Kidney (tissue), 14 donors: ENCODE data around the gene PCDHGA2. TPM values are rescaled to one million over a fixed set of nuclear protein-coding genes. Genes with fewer than 3 reads are reported as not detected.
"Not testable (repeated sequence)": the region's sequence is repeated elsewhere in the genome, so short reads cannot be mapped to it uniquely, and the experiment has no call there.

Experiments
- DNase-seq, 5 donors: peaks; one replicate each; pipeline ENCODE4 v3.0.0-alpha.2; 2013 to 2020
- FAIRE-seq: peaks from 2 replicates; lab custom pipeline; 2012; peaks lifted over from hg19 to GRCh38; lab: Jason Lieb, UNC
- H3K27ac ChIP-seq, 2 donors: one replicate each; pipeline ENCODE4 v1.7.0; 2013; ENCODE audit warnings: low read depth in 2 of 2, low read length in 2 of 2, inconsistent platforms in 1 of 2
- H3K27me3 ChIP-seq: one replicate; pipeline ENCODE4 v1.7.1; 2013; ENCODE audit warnings: low read length, inconsistent platforms; ENCODE audit not compliant: control insufficient read depth, insufficient read depth
- H3K36me3 ChIP-seq, 3 donors: one replicate each; pipeline versions ENCODE4 v1.7.0 to v1.7.1; 2013; ENCODE audit warnings: low read length in 3 of 3, control low read depth in 1 of 3, inconsistent platforms in 1 of 3; ENCODE audit not compliant: insufficient read depth in 3 of 3, control insufficient read depth in 2 of 3
- H3K4me1 ChIP-seq, 3 donors: one replicate each; pipeline versions ENCODE4 v1.7.0 to v1.7.1; 2013; ENCODE audit warnings: low read length in 3 of 3, inconsistent platforms in 1 of 3, low read depth in 1 of 3; ENCODE audit not compliant: control insufficient read depth in 2 of 3, insufficient read depth in 2 of 3
- H3K4me3 ChIP-seq, 3 donors: one replicate each; pipeline versions ENCODE4 v1.7.0 to v1.8.1; 2013; ENCODE audit warnings: low read length in 3 of 3, control low read depth in 1 of 3, inconsistent platforms in 1 of 3
- H3K9ac ChIP-seq, 3 donors: one replicate each; pipeline versions ENCODE4 v1.7.0 to v1.7.1; 2013; ENCODE audit warnings: low read length in 3 of 3, control low read depth in 1 of 3, inconsistent platforms in 1 of 3
- H3K9me3 ChIP-seq, 3 donors: one replicate each; pipeline versions ENCODE4 v1.7.0 to v1.7.1; 2013; ENCODE audit warnings: low read length in 3 of 3, control low read depth in 1 of 3, inconsistent platforms in 1 of 3; ENCODE audit not compliant: control insufficient read depth in 2 of 3, insufficient read depth in 1 of 3
- intact Hi-C: fragments of 100-400 bp; cut with DNase I; formaldehyde crosslinking; loops from one replicate; pipeline ENCODE4 v1.11.1; 2022
- polyA plus RNA-seq: library from polyadenylated mRNA; stranded (reverse); fragments of 350-450 nt; fragmentation: Illumina TruSeq; extraction: RNeasy Lipid Tissue Mini Kit (QIAGEN cat#74804); gene quantifications from one replicate; pipeline ENCODE4 v1.2.3, GENCODE V29; 2014; ENCODE audit warnings: low read depth, low replicate concordance; ENCODE audit not compliant: insufficient read depth
- total RNA-seq: library from RNA; stranded (reverse); fragmentation: NEBNext Ultra II Directional; extraction: Animal tissue kit (Norgen Biotek cat#: 25700); gene quantifications from one replicate; pipeline ENCODE4 v1.2.1, GENCODE V29; 2021
- TF ChIP-seq, protein P1 (sequence below): IDR thresholded peaks from 3 replicates; pipeline ENCODE4 v1.5.1; 2012; ENCODE audit warnings: mild to moderate bottlenecking, moderate library complexity, borderline replicate concordance; ENCODE audit not compliant: insufficient read depth; ENCODE audit errors: extremely low read depth
- donor health status: control.
- donor health status: control.
- donor health status: control.
- donor health status: control.
- donor health status: control.
- donor health status: DM: yes; HTN: yes; CAD: no.
- donor health status: Normal renal cell carcinoma (clear cell type).

PCDHGA2 gene
- total and polyA plus RNA-seq, 2 donors from 2014 or later, result 0.73 to 4.7 TPM

DNA sequence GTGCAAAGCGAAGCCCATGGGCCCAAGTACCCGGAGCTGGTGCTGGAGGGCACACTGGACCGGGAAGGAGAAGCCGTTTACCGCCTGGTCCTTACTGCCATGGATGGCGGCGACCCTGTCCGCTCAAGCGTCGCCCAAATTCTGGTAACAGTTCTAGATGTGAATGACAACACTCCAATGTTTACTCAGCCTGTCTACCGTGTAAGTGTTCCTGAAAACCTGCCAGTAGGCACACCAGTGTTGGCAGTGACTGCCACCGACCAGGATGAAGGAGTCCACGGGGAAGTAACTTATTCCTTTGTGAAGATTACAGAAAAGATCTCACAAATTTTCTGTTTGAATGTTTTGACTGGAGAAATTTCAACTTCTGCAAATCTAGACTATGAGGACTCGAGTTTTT lies 36.1 kb downstream of the PCDHGA2 start:
- Histone ChIP-seq H3K4me3 (peak overlapping the region in 1 of 3 donors; percentile 48), H3K27me3 (no peaks in the 10 kb centered on the region), H3K4me1 (no peaks in the 10 kb centered on the region), H3K27ac (no peak overlapping the region), H3K36me3 (no peaks in the 10 kb centered on the region), H3K9ac (no peak overlapping the region), H3K9me3 (peaks cover 2 to 67% (median 18%) of the 10 kb centered on the region in 3 donors)
- FAIRE-seq (no peak), DNase-seq (no peak)
- intact Hi-C loops, result no loop called here
- TF ChIP-seq, protein P1, sequence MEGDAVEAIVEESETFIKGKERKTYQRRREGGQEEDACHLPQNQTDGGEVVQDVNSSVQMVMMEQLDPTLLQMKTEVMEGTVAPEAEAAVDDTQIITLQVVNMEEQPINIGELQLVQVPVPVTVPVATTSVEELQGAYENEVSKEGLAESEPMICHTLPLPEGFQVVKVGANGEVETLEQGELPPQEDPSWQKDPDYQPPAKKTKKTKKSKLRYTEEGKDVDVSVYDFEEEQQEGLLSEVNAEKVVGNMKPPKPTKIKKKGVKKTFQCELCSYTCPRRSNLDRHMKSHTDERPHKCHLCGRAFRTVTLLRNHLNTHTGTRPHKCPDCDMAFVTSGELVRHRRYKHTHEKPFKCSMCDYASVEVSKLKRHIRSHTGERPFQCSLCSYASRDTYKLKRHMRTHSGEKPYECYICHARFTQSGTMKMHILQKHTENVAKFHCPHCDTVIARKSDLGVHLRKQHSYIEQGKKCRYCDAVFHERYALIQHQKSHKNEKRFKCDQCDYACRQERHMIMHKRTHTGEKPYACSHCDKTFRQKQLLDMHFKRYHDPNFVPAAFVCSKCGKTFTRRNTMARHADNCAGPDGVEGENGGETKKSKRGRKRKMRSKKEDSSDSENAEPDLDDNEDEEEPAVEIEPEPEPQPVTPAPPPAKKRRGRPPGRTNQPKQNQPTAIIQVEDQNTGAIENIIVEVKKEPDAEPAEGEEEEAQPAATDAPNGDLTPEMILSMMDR, result no peak

- H3K9ac ChIP-seq, intact Hi-C loops, H3K27me3 ChIP-seq, H3K4me3 ChIP-seq, H3K36me3 ChIP-seq, FAIRE-seq, H3K4me1 ChIP-seq, H3K27ac ChIP-seq, DNase-seq: not testable (repeated sequence)
- H3K9me3 ChIP-seq, result peaks cover 2 to 61% (median 18%) of the 10 kb centered on the region in 3 donors
Measured at GRCh38 chr5:141375444-141376155, 37.0 kb downstream of the PCDHGA2 start.

DNA sequence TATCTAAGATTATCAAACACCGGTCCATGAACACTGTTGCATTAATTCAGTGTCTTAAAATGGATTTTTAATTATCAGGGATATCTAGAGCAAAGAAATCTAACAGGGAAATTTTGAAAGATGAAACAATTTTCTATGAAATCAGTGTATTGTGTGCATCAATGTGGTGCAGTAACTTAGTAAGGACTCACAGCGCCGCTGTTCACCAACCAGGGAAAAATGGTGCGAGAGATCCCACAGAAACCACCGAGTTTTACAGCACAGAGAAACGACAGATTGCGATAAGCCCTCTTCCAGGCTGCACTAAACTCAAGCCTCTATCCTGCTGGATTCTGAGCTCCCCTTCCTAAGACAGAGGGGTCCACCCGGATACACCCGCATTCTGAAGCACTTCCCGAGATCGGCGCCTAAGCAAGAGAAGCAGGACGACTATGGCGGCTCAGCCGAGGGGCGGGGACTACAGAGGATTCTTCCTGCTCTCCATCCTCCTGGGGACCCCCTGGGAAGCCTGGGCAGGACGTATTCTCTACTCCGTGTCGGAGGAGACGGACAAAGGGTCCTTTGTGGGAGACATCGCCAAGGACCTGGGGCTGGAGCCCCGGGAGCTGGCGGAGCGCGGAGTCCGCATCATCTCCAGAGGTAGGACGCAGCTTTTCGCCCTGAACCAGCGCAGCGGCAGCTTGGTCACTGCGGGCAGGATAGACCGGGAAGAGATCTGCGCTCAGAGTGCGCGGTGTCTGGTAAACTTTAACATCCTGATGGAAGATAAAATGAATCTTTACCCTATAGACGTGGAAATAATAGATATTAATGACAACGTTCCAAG lies 44.1 kb downstream of the PCDHGA2 start, which contains the start of gene PCDHGA7:
TSS of gene PCDHGA7 (plus strand) at position 274 of the 826 bp plus-strand sequence. CDS start at position 432, 158 bp downstream.
- FAIRE-seq (no peak), DNase-seq (no peak)
- peak within 1 kb of the TSS; percentile 14 to 43 (median 30) for H3K4me3 ChIP-seq
- H3K27ac ChIP-seq, result no peak within 1 kb of the TSS
- intact Hi-C loops, result no loop called here
- H3K9ac ChIP-seq, result peak within 1 kb of the TSS in 1 of 3 donors; percentile 24
- peaks cover 4 to 60% (median 10%) of the 10 kb centered on the region in 3 donors for H3K9me3 ChIP-seq
- TF ChIP-seq, protein P1, result peak; percentile 18
- H3K4me1 ChIP-seq, result no peaks in the 10 kb centered on the region
- no peaks in the 10 kb centered on the region for H3K36me3 ChIP-seq
- H3K27me3 ChIP-seq, result no peaks in the 10 kb centered on the region

- FAIRE-seq (no peak), DNase-seq (no peak)
- Histone ChIP-seq H3K9me3 (peaks cover 4 to 62% (median 13%) of the 10 kb centered on the region in 3 donors), H3K27me3 (no peaks in the 10 kb centered on the region), H3K4me3 (peak overlapping the region in 2 of 3 donors; percentile 3 to 43), H3K9ac (no peak overlapping the region), H3K27ac (no peak overlapping the region), H3K4me1 (no peaks in the 10 kb centered on the region), H3K36me3 (no peaks in the 10 kb centered on the region)
- TF ChIP-seq, protein P1, result no peak
- intact Hi-C loops, result no loop called here
Measured at GRCh38 chr5:141383345-141383744, 44.8 kb downstream of the PCDHGA2 start.
